Gastrocnemius medialis (tissue), 4 donors: ENCODE measurements around the gene PPP2R3B.

Source experiments
- POLR2A ChIP-seq, 2 donors: fragments of 450-650 bp; IDR thresholded peaks; one replicate each; pipeline ENCODE4 v1.6.1; 2017; ENCODE audit warnings: antibody characterized with exemption in 2 of 2, mild to moderate bottlenecking in 2 of 2, moderate library complexity in 2 of 2
- TF ChIP-seq, protein P1 (sequence below), 5 experiments: fragments of 450-650 bp in 3 of 5; fragments of 200-600 bp in 2 of 5; sonication (generic) in 2 of 5; IDR thresholded peaks in 4 of 5; conservative IDR thresholded peaks in 1 of 5; 1 replicate in 4 of 5; 2 replicates in 1 of 5; pipeline ENCODE4 v1.5.1; 2016 to 2019; ENCODE audit warnings: antibody characterized with exemption in 5 of 5, mild to moderate bottlenecking in 3 of 5, moderate library complexity in 3 of 5

DNA sequence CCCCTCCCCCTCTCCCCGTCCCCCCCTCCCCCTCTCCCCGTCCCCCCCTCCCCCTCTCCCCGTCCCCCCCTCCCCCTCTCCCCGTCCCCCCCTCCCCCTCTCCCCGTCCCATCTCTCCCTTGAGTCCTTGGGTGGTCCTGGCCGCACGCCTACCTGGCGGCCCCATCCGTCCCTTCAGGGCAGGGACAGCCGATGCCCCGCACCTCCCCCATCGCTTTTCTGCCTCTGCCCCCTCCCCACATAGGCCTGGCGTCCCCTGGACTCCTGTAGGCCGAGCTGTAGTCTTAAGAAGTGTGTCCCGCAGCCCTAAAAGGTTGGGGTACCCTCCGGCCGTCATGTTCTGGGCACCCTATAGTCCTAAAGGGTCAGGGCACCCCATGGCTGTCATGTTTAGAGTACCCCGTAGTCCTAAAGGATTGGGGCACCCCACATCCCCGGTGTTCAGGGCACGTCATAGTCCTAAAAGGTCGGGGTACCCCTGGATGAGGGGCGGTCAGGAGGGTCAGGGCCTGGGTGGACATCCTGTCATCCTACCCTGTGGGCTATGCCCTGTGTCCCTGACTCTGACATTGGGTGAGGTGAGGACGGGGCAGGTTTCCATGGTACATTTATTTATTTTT, 57.3 kb downstream of the PPP2R3B start:
- TF ChIP-seq, protein P1, sequence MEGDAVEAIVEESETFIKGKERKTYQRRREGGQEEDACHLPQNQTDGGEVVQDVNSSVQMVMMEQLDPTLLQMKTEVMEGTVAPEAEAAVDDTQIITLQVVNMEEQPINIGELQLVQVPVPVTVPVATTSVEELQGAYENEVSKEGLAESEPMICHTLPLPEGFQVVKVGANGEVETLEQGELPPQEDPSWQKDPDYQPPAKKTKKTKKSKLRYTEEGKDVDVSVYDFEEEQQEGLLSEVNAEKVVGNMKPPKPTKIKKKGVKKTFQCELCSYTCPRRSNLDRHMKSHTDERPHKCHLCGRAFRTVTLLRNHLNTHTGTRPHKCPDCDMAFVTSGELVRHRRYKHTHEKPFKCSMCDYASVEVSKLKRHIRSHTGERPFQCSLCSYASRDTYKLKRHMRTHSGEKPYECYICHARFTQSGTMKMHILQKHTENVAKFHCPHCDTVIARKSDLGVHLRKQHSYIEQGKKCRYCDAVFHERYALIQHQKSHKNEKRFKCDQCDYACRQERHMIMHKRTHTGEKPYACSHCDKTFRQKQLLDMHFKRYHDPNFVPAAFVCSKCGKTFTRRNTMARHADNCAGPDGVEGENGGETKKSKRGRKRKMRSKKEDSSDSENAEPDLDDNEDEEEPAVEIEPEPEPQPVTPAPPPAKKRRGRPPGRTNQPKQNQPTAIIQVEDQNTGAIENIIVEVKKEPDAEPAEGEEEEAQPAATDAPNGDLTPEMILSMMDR (IDR thresholded peaks at IDR 0.05 in 4 of 5, conservative IDR thresholded peaks at IDR 0.05 in 1 of 5), result no peak
- TF ChIP-seq POLR2A (IDR thresholded peaks at IDR 0.05), result no peak
